HEK293 (cell line): ENCODE data around the gene PLEKHH3.

Experiments
- CTCF ChIP-seq: fragments of 450-650 bp; formaldehyde crosslinking; IDR thresholded peaks from 2 replicates; pipeline ENCODE4 v1.5.1; 2016; ENCODE audit warnings: missing biosample characterization, missing genetic modification characterization
- ELK4 ChIP-seq: IDR thresholded peaks from 2 replicates; pipeline ENCODE4 v1.6.1; 2011; ENCODE audit warnings: mild to moderate bottlenecking, low read depth, low read length, borderline replicate concordance
- MEIS1 ChIP-seq: sonication (generic); formaldehyde crosslinking; IDR thresholded peaks from 2 replicates; pipeline ENCODE4 v1.8.1; 2022; ENCODE audit warnings: missing genetic modification reagents, mild to moderate bottlenecking, borderline replicate concordance
- PATZ1 ChIP-seq: fragments of 450-650 bp; formaldehyde crosslinking; IDR thresholded peaks from 2 replicates; pipeline ENCODE4 v1.5.1; 2016; ENCODE audit warnings: missing biosample characterization, missing genetic modification characterization
- ZNF138 ChIP-seq: fragments of 450-650 bp; formaldehyde crosslinking; IDR thresholded peaks from 2 replicates; pipeline ENCODE4 v1.5.1; 2016; ENCODE audit warnings: missing biosample characterization, missing genetic modification characterization, borderline replicate concordance
- ZNF549 ChIP-seq: fragments of 450-650 bp; IDR thresholded peaks from 2 replicates; pipeline ENCODE4 v1.5.1; 2018; ENCODE audit warnings: missing biosample characterization, missing genetic modification characterization, mild to moderate bottlenecking, inconsistent platforms, moderate library complexity
- ZNF626 ChIP-seq: fragments of 450-650 bp; sonication (Bioruptor Pico); formaldehyde crosslinking; IDR thresholded peaks from 2 replicates; pipeline ENCODE4 v1.5.1; 2018; ENCODE audit warnings: missing biosample characterization, missing genetic modification characterization, inconsistent platforms
- ZNF658 ChIP-seq: fragments of 450-650 bp; formaldehyde crosslinking; IDR thresholded peaks from 2 replicates; pipeline ENCODE4; 2016; ENCODE audit warnings: missing biosample characterization, missing genetic modification characterization
- ZNF660 ChIP-seq: fragments of 450-650 bp; IDR thresholded peaks from 2 replicates; pipeline ENCODE4 v1.5.1; 2018; ENCODE audit warnings: missing biosample characterization, mild to moderate bottlenecking, missing genetic modification characterization
- TF ChIP-seq, protein P1 (sequence below): fragments of 450-650 bp; formaldehyde crosslinking; IDR thresholded peaks from 2 replicates; pipeline ENCODE4 v1.5.1; 2016; ENCODE audit warnings: missing biosample characterization, missing genetic modification characterization
- TF ChIP-seq, protein P2 (sequence below): fragments of 450-650 bp; formaldehyde crosslinking; IDR thresholded peaks from 2 replicates; pipeline ENCODE4 v1.5.1; 2016; ENCODE audit warnings: missing biosample characterization, missing genetic modification characterization, low read depth
- TF ChIP-seq, protein P3 (sequence below): fragments of 450-650 bp; formaldehyde crosslinking; IDR thresholded peaks from 2 replicates; pipeline ENCODE4 v1.5.1; 2017; ENCODE audit warnings: missing biosample characterization, missing genetic modification characterization

DNA sequence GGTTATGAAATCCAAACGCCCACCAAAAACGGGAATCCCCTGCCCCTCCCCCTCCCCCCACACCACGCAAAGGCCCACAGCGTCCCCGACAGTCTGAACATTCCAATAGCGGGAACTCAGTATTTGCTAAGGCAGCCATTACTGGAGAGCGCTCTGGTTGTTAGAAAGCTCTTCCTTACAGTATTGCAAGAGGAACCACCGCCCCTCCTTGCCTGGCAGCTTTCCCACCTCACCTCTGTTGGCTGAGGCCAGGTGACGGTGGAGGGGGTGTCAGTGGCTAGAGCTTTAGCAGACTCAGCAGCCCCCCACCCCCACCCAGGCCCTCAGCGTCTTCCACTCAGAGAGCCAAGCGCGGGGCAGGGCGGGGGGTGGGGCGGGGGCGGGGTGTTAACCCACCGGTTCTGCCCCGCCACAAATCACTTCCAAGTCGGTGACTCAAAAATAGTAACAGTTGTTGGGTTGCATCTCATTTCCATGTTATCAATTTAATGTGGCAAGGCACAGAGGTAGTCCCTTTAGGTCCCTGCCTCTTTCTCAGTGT, 2.2 kb upstream of the PLEKHH3 start:
- TF ChIP-seq MEIS1 (CRISPR knock-in tag) (no peak), CTCF (tag by site-specific recombination) (no peak; the same call in 1 of the 2 replicates), ZNF549 (no peak), ELK4 (no peak), ZNF658 (tag by site-specific recombination) (no peak), PATZ1 (no peak; the same call in 1 of the 2 replicates), ZNF138 (no peak), ZNF660 (tag by site-specific recombination) (no peak), ZNF626 (tag by site-specific recombination) (no peak)
- TF ChIP-seq, protein P1, sequence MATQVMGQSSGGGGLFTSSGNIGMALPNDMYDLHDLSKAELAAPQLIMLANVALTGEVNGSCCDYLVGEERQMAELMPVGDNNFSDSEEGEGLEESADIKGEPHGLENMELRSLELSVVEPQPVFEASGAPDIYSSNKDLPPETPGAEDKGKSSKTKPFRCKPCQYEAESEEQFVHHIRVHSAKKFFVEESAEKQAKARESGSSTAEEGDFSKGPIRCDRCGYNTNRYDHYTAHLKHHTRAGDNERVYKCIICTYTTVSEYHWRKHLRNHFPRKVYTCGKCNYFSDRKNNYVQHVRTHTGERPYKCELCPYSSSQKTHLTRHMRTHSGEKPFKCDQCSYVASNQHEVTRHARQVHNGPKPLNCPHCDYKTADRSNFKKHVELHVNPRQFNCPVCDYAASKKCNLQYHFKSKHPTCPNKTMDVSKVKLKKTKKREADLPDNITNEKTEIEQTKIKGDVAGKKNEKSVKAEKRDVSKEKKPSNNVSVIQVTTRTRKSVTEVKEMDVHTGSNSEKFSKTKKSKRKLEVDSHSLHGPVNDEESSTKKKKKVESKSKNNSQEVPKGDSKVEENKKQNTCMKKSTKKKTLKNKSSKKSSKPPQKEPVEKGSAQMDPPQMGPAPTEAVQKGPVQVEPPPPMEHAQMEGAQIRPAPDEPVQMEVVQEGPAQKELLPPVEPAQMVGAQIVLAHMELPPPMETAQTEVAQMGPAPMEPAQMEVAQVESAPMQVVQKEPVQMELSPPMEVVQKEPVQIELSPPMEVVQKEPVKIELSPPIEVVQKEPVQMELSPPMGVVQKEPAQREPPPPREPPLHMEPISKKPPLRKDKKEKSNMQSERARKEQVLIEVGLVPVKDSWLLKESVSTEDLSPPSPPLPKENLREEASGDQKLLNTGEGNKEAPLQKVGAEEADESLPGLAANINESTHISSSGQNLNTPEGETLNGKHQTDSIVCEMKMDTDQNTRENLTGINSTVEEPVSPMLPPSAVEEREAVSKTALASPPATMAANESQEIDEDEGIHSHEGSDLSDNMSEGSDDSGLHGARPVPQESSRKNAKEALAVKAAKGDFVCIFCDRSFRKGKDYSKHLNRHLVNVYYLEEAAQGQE (tag by site-specific recombination) = no peak
- TF ChIP-seq, protein P2, sequence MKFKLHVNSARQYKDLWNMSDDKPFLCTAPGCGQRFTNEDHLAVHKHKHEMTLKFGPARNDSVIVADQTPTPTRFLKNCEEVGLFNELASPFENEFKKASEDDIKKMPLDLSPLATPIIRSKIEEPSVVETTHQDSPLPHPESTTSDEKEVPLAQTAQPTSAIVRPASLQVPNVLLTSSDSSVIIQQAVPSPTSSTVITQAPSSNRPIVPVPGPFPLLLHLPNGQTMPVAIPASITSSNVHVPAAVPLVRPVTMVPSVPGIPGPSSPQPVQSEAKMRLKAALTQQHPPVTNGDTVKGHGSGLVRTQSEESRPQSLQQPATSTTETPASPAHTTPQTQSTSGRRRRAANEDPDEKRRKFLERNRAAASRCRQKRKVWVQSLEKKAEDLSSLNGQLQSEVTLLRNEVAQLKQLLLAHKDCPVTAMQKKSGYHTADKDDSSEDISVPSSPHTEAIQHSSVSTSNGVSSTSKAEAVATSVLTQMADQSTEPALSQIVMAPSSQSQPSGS (tag by site-specific recombination) = no peak
- TF ChIP-seq, protein P3, sequence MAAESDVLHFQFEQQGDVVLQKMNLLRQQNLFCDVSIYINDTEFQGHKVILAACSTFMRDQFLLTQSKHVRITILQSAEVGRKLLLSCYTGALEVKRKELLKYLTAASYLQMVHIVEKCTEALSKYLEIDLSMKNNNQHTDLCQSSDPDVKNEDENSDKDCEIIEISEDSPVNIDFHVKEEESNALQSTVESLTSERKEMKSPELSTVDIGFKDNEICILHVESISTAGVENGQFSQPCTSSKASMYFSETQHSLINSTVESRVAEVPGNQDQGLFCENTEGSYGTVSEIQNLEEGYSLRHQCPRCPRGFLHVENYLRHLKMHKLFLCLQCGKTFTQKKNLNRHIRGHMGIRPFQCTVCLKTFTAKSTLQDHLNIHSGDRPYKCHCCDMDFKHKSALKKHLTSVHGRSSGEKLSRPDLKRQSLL (tag by site-specific recombination) = no peak
